Measurements from ENCODE around the gene HS3ST3B1.

HS3ST3B1 gene

GRCh38 chr17:14281530-14281929 lies 19.4 kb upstream of the HS3ST3B1 start:
- in situ Hi-C loops (cut with MboI; ENCODE audit: low pct_unique_long_range_greater_than_20kb, low sequenced_read_pairs, unreplicated experiment), result no loop called here
- no peak for TF ChIP-seq CTCF (IDR thresholded peaks at IDR 0.05; ENCODE audit: extremely low read depth, insufficient read depth, missing control alignments)
- DNase-seq (ENCODE audit: low spot score), result no peak

GRCh38 chr17:14282726-14283125 lies 18.2 kb upstream of the HS3ST3B1 start:
- TF ChIP-seq CTCF (IDR thresholded peaks at IDR 0.05; ENCODE audit: extremely low read depth, insufficient read depth, missing control alignments), result no peak
- in situ Hi-C loops (cut with MboI; ENCODE audit: low pct_unique_long_range_greater_than_20kb, low sequenced_read_pairs, unreplicated experiment), result no loop called here
- DNase-seq (ENCODE audit: low spot score), result no peak

GRCh38 chr17:14289162-14289561 lies 11.7 kb upstream of the HS3ST3B1 start:
- no peak for TF ChIP-seq CTCF (IDR thresholded peaks at IDR 0.05; ENCODE audit: extremely low read depth, insufficient read depth, missing control alignments)
- in situ Hi-C loops (cut with MboI; ENCODE audit: low pct_unique_long_range_greater_than_20kb, low sequenced_read_pairs, unreplicated experiment), result no loop called here
- DNase-seq (ENCODE audit: low spot score), result no peak

- in situ Hi-C loops (cut with MboI; ENCODE audit: low pct_unique_long_range_greater_than_20kb, low sequenced_read_pairs, unreplicated experiment), result no loop called here
- no peak for TF ChIP-seq CTCF (IDR thresholded peaks at IDR 0.05; ENCODE audit: extremely low read depth, insufficient read depth, missing control alignments)
- no peak for DNase-seq (ENCODE audit: low spot score)
These were observed 6.0 kb upstream of the HS3ST3B1 start for GRCh38 chr17:14294876-14295275.

GRCh38 chr17:14295676-14296075 lies 5.2 kb upstream of the HS3ST3B1 start:
- no peak for TF ChIP-seq CTCF (IDR thresholded peaks at IDR 0.05; ENCODE audit: extremely low read depth, insufficient read depth, missing control alignments)
- in situ Hi-C loops (cut with MboI; ENCODE audit: low pct_unique_long_range_greater_than_20kb, low sequenced_read_pairs, unreplicated experiment), result no loop called here
- DNase-seq (ENCODE audit: low spot score), result no peak

GRCh38 chr17:14296166-14296910 lies 4.5 kb upstream of the HS3ST3B1 start:
- TF ChIP-seq CTCF (IDR thresholded peaks at IDR 0.05; ENCODE audit: extremely low read depth, insufficient read depth, missing control alignments), result no peak

More at GRCh38 chr17:14296166-14296910, 4.5 kb upstream of the HS3ST3B1 start:
- in situ Hi-C loops (cut with MboI; ENCODE audit: low pct_unique_long_range_greater_than_20kb, low sequenced_read_pairs, unreplicated experiment), result no loop called here
- DNase-seq (ENCODE audit: low spot score), result no peak
